OCI-LY7 (cell line): ENCODE measurements around the gene GALNT3.

Source experiments
- CTCF ChIP-seq: fragments of 200-600 bp; sonication (generic); conservative IDR thresholded peaks from 2 replicates; pipeline ENCODE4 v1.5.1; 2014; ENCODE audit warnings: mild to moderate bottlenecking, antibody characterized with exemption, low read length, moderate library complexity, mixed read lengths
- EZH2phosphoT487 ChIP-seq: fragments of 200-600 bp; sonication (generic); IDR thresholded peaks from 2 replicates; pipeline ENCODE4 v1.6.1; 2018; ENCODE audit warnings: low read depth, borderline replicate concordance, mild to moderate bottlenecking, mixed run types, antibody characterized with exemption, low read length, moderate library complexity, mixed read lengths

- TF ChIP-seq CTCF (no peak), EZH2phosphoT487 (no peak)
Observed at GRCh38 chr2:165776013-165776412, 18.0 kb downstream of the GALNT3 start.
